Thyroid gland (tissue), 4 donors: Measurements from ENCODE around the gene CDC42BPG. TPM values are rescaled to one million over a fixed set of nuclear protein-coding genes. Genes with fewer than 3 reads are reported as not detected.

Source experiments
- DNase-seq, 2 donors: peaks; one replicate each; pipeline ENCODE4 v3.0.0-alpha.2; 2019
- H3K27ac ChIP-seq, 3 donors: fragments of 200-600 bp; sonication (generic); 1 replicate in 2 of 3; 2 replicates in 1 of 3; pipeline ENCODE4 v1.5.1; 2016 to 2019; ENCODE audit warnings: mild to moderate bottlenecking in 1 of 3, moderate library complexity in 1 of 3
- H3K27me3 ChIP-seq: fragments of 200-600 bp; sonication (generic); one replicate; pipeline ENCODE4 v1.5.1; 2019
- H3K36me3 ChIP-seq, 2 donors: fragments of 200-600 bp; sonication (generic); one replicate each; pipeline ENCODE4 v1.5.1; 2016 to 2019
- H3K4me1 ChIP-seq, 2 donors: fragments of 200-600 bp; sonication (generic); one replicate each; pipeline ENCODE4 v1.5.1; 2017 to 2019
- H3K4me3 ChIP-seq, 3 donors: fragments of 200-600 bp; sonication (generic); replicated peaks in 1 of 3; 1 replicate in 2 of 3; 2 replicates in 1 of 3; pipeline ENCODE4 v1.5.1; 2016; ENCODE audit warnings: mild to moderate bottlenecking in 1 of 3
- H3K9me3 ChIP-seq: fragments of 200-600 bp; sonication (generic); one replicate; pipeline ENCODE4 v1.5.1; 2017
- POLR2A ChIP-seq, 2 donors: fragments of 450-650 bp; IDR thresholded peaks; one replicate each; pipeline ENCODE4 v1.6.1; 2017; ENCODE audit warnings: antibody characterized with exemption in 2 of 2, mild to moderate bottlenecking in 2 of 2, moderate library complexity in 1 of 2
- WGBS, 2 donors: methylation state at CpG; one replicate each; pipeline ENCODE4 v1.1.5; 2017; 5-methylcytosine and 5-hydroxymethylcytosine counted together
- intact Hi-C: fragments of 100-400 bp; cut with DNase I; formaldehyde crosslinking; loops from one replicate; pipeline ENCODE4 v1.15.1; 2023
- total RNA-seq, 4 donors: library from RNA; depleted of rRNA; stranded (reverse); fragments of >200 nt; gene quantifications; one replicate each; pipeline ENCODE4 v1.2.3, GENCODE V29; 2016
- TF ChIP-seq, protein P1 (sequence below), 6 experiments: fragments of 200-600 bp in 3 of 6; fragments of 450-650 bp in 3 of 6; sonication (generic) in 3 of 6; IDR thresholded peaks; one replicate each; pipeline ENCODE4 v1.5.1; 2016 to 2019; ENCODE audit warnings: antibody characterized with exemption in 6 of 6, mild to moderate bottlenecking in 2 of 6, inconsistent platforms in 1 of 6, moderate library complexity in 1 of 6

CDC42BPG gene
- 10 to 100 TPM in 2 of 4 donors, 1 to 10 TPM in 2; 7.8 to 13.9 (median 10.2) TPM for total RNA-seq

DNA sequence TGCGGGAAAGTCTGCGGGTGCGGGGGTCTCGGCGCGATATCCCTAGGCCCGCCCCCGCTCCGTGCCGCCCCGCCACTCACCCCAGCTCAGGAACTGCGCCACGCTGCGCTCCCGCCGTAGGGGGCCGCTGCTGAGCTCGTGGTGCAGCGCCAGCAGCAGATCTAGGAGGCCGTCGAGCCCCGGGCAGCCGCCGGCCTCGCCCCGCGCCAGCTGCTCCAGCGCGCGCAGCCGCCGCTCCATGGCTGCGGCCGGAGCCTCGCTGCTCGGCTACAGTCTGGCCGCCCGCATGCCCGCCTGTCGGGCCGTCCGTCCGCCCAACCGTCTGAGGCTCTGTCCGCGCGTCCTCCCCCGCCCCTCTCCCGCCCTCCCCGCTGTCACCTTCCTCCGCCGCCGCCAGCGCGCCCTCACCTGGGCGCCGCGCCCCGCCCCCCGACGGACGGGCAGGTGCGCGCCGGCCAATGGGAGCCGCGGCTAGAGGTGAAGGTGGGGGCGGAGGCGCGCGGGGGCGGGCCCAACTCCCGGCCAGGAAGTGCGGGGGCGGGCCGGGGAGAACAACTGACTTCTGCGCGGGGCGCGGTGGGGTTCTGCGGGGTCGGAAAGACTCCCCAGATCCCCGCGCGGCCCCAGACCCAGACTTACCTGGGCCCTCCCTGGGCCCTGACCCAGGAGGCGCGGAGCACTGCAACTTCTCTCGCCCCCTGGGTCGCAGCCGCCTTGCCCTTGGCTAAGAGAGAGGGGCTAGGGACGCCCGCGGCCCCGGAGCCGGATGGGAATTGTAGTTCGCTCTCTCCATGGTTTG is at the start of gene CDC42BPG:
TSS of gene CDC42BPG (minus strand) at position 324 of the 799 bp plus-strand sequence. CDS start at position 240, 84 bp downstream.
- 3 to 12% methylated on average over 5 to 12 of the region's 96 CpGs for WGBS, 2 donors
- no peaks in the 10 kb centered on the region for H3K27me3 ChIP-seq
- intact Hi-C loops, result loop anchor here (10.0 kb wide), 1 partner anchor 180 kb away; the partner anchor contains the start of gene SNX15
- peak; percentile 92 to 94 for DNase-seq
- no peaks in the 10 kb centered on the region for H3K36me3 ChIP-seq
- peak within 1 kb of the TSS in 2 of 3 donors; percentile 13 to 61 for H3K27ac ChIP-seq
- H3K4me3 ChIP-seq, result peak within 1 kb of the TSS; percentile 24 to 69 (median 33)
- no peaks in the 10 kb centered on the region for H3K9me3 ChIP-seq
- TF ChIP-seq POLR2A (IDR thresholded peaks at IDR 0.05), result peak in 1 of 2 donors; percentile 57
- TF ChIP-seq, protein P1, sequence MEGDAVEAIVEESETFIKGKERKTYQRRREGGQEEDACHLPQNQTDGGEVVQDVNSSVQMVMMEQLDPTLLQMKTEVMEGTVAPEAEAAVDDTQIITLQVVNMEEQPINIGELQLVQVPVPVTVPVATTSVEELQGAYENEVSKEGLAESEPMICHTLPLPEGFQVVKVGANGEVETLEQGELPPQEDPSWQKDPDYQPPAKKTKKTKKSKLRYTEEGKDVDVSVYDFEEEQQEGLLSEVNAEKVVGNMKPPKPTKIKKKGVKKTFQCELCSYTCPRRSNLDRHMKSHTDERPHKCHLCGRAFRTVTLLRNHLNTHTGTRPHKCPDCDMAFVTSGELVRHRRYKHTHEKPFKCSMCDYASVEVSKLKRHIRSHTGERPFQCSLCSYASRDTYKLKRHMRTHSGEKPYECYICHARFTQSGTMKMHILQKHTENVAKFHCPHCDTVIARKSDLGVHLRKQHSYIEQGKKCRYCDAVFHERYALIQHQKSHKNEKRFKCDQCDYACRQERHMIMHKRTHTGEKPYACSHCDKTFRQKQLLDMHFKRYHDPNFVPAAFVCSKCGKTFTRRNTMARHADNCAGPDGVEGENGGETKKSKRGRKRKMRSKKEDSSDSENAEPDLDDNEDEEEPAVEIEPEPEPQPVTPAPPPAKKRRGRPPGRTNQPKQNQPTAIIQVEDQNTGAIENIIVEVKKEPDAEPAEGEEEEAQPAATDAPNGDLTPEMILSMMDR (IDR thresholded peaks at IDR 0.05), result peak; percentile 10 to 70 (median 48)
- H3K4me1 ChIP-seq, result peaks cover 16 to 21% of the 10 kb centered on the region in 2 donors

- Histone ChIP-seq H3K9me3 (no peaks in the 10 kb centered on the region), H3K27ac (no peak overlapping the region), H3K36me3 (peaks cover 8 to 17% of the 10 kb centered on the region in 2 donors), H3K4me3 (no peak overlapping the region), H3K4me1 (peaks cover 0 to 10% of the 10 kb centered on the region in 2 donors), H3K27me3 (no peaks in the 10 kb centered on the region)
- no peak for TF ChIP-seq POLR2A (IDR thresholded peaks at IDR 0.05)
- TF ChIP-seq, protein P1 (IDR thresholded peaks at IDR 0.05), result no peak
- WGBS, 2 donors, result 76 to 81% methylated on average over 16 to 21 of the region's 25 CpGs
- intact Hi-C loops, result loop anchor here (2.0 to 10.0 kb wide), 2 partner anchors 47 to 109 kb away; no protein-coding TSS in a partner anchor
- no peak for DNase-seq
Observed at GRCh38 chr11:64893194-64894069, 49.0 kb upstream of the CDC42BPG start.

- no peak overlapping the region for H3K27ac ChIP-seq
- peaks cover under 1 to 16% of the 10 kb centered on the region in 2 donors for H3K4me1 ChIP-seq
- TF ChIP-seq POLR2A (IDR thresholded peaks at IDR 0.05), result no peak
- H3K4me3 ChIP-seq, result no peak overlapping the region
- H3K9me3 ChIP-seq, result no peaks in the 10 kb centered on the region
- intact Hi-C loops, result loop anchor here (10.0 kb wide), 1 partner anchor 108 kb away; no protein-coding TSS in a partner anchor
- H3K36me3 ChIP-seq, result peaks cover 2 to 11% of the 10 kb centered on the region in 2 donors
- H3K27me3 ChIP-seq, result no peaks in the 10 kb centered on the region
- no peak for DNase-seq
- 94% methylated on average over 3 to 7 of the region's 10 CpGs for WGBS, 2 donors
Observed at GRCh38 chr11:64892838-64893193, 48.4 kb upstream of the CDC42BPG start.

DNA sequence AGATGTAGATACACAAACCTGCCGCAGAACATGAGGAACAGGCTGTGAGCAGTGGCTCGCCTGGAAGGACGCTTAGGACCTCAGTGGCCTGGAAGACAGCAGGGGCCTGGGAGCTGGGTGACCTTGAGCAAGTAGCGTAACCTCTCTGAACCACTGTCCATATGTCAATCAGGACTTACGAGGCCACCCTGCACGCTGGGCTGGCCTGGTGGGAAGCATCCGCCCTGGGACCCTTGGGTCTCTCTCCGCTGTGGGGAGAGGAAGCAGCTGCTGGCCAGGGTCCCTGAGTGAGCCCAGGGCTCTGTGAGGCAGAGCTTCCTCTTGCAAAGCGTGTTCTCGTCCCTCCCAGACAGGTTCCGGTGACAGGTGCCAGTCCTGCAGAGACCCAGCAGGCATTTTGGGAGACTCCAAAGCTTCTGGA is 48.0 kb upstream of the CDC42BPG start:
- Histone ChIP-seq H3K4me1 (peaks cover 3 to 19% of the 10 kb centered on the region in 2 donors), H3K4me3 (no peak overlapping the region), H3K27me3 (no peaks in the 10 kb centered on the region), H3K27ac (no peak overlapping the region), H3K9me3 (no peaks in the 10 kb centered on the region), H3K36me3 (peaks cover 0 to 7% of the 10 kb centered on the region in 2 donors)
- DNase-seq, result no peak
- 88% methylated on average over 7 to 11 of the region's 11 CpGs for WGBS, 2 donors
- intact Hi-C loops, result loop anchor here (10.0 kb wide), 1 partner anchor 108 kb away; no protein-coding TSS in a partner anchor
- TF ChIP-seq POLR2A (IDR thresholded peaks at IDR 0.05), result no peak
- TF ChIP-seq, protein P1 (IDR thresholded peaks at IDR 0.05), result no peak

GRCh38 chr11:64891880-64892279 is 47.4 kb upstream of the CDC42BPG start:
- H3K27ac ChIP-seq, result no peak overlapping the region
- peaks cover 0 to 2% of the 10 kb centered on the region in 2 donors for H3K36me3 ChIP-seq
- TF ChIP-seq, protein P1 (IDR thresholded peaks at IDR 0.05), result no peak
- TF ChIP-seq POLR2A (IDR thresholded peaks at IDR 0.05), result no peak
- H3K27me3 ChIP-seq, result no peaks in the 10 kb centered on the region
- H3K9me3 ChIP-seq, result no peaks in the 10 kb centered on the region
- 79 to 85% methylated on average over 5 of the region's 5 CpGs for WGBS, 2 donors
- intact Hi-C loops, result loop anchor here (10.0 kb wide), 1 partner anchor 107 kb away; no protein-coding TSS in a partner anchor
- DNase-seq, result no peak
- no peak overlapping the region for H3K4me3 ChIP-seq
- peaks cover 3 to 19% of the 10 kb centered on the region in 2 donors for H3K4me1 ChIP-seq
